ENCODE measurements around the gene CDPF1.

The CDPF1 gene

DNA sequence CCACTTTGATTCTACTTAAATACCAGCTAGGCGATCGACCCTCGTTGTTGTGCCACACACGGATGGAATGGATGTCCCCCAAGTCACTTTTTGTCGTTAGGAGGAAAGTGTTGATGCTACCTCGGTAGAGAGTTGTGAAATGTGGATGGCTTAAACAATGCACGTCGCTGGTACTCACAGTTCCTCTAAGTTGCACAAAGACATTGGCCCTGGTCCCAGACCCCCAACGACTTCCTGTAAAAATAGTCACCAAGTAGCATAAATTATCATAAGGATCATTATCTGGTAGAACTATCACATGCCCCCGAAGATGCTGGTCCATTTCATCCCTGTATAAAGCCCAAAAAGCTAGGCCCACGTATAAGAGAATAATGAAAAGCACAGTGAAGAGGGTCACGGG lies 9.3 kb upstream of the CDPF1 start:
- no peak for DNase-seq (ENCODE audit: extremely low read depth in 1 of 2, low read depth in 1 of 2)

DNA sequence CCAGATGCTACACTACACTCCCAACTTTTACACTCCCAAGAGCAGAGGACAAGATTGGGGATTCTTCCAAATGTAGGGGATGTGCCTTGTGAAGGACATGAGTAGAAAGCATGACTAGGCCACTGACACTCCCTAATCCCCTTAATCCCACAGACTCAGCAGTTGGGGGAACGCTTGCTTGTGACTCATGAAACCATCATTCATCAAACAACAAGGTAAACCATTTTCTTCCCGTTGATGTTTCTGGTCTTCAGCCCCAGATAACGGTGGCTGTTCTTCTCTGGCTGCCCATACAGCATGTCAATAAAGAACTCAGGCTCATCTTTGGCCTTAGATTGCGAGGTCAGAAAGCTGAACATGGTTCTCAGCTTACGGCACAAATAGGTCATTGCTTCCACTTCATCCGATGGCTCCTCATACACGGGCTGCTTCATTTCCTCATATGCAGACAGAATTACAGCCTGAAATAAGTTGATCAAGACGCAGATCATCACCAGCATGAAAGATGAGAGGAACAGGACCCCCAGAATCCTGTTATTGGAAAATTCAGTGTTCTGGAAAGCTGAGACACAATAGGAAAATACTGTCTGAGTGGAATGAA lies 6.4 kb upstream of the CDPF1 start:
- DNase-seq (ENCODE audit: extremely low read depth in 1 of 2, low read depth in 1 of 2) = no peak

- no peak for DNase-seq (ENCODE audit: extremely low read depth in 1 of 2, low read depth in 1 of 2)
These were observed 1.8 kb upstream of the CDPF1 start for GRCh38 chr22:46251816-46252380.

DNA sequence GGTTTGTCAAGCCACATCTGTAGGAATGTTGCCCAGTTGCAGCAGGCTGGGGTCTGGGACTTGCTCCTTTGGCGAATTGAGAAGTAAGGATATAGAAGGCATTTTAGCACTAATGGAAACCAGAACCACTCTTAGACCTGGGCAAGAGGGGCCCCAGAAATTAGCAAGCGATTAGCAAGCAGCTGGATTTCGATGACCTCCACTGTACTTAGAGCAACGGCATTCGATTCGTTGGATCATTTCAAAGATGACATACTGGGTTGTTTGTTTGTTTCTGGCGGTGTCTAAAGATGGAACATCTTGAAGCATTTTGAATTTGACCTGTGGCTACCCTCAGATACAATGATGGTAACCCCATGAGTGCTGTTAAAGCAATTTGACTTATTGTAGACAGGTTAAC lies 1.2 kb upstream of the CDPF1 start:
- no peak for DNase-seq (ENCODE audit: extremely low read depth in 1 of 2, low read depth in 1 of 2)

- DNase-seq (ENCODE audit: extremely low read depth in 1 of 2, low read depth in 1 of 2) = no peak
These were observed 661 bp upstream of the CDPF1 start for GRCh38 chr22:46250783-46251125.

- DNase-seq (ENCODE audit: extremely low read depth in 1 of 2, low read depth in 1 of 2) = no peak
These were observed 2.6 kb downstream of the CDPF1 start for GRCh38 chr22:46247443-46247975.

- DNase-seq (ENCODE audit: extremely low read depth in 1 of 2, low read depth in 1 of 2) = no peak
These were observed 3.9 kb downstream of the CDPF1 start for GRCh38 chr22:46246178-46246577.

DNA sequence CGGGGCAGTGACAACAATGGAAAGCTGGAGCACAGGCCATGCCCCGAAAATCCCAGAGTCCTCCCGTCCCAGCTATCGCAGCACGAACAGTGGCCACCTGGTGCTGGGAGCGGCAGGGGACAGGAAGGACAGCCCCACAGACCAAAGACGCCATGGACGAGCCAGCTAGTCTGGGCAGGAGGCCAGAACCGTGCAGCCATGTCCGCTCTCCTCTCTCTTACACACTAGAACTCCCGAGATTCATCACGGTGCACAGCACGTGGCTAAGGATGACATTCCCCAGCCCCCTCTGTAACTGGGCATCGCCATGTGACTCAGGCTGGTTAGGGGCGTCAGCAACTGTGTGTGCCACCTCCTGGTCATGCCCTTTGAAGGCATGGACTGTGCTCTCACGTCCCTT lies 4.6 kb downstream of the CDPF1 start:
- DNase-seq (ENCODE audit: extremely low read depth in 1 of 2, low read depth in 1 of 2) = no peak

DNA sequence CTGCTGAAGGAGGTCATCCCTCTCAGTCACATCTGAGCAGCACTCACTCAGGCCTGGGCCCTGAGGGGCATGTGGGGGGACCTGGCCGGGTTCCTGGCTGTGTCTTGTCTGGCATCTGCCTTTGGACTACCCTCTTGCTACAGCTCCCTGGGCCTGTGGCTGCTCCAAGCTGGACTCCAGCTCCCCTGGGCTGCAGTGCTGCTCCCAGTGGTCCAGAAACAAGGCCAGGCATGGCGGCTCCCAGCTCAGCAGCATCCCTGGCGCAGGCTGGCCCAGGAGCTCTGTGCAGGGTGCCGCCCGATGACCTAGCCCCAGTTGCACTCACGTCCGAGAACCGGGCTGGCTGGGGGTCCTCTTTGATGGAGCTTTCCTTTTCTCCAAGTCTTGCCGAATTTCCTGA lies 5.3 kb downstream of the CDPF1 start:
- no peak for DNase-seq (ENCODE audit: extremely low read depth in 1 of 2, low read depth in 1 of 2)

GRCh38 chr22:46242076-46242475 lies 8.0 kb downstream of the CDPF1 start:
- no peak for DNase-seq (ENCODE audit: extremely low read depth in 1 of 2, low read depth in 1 of 2)

DNA sequence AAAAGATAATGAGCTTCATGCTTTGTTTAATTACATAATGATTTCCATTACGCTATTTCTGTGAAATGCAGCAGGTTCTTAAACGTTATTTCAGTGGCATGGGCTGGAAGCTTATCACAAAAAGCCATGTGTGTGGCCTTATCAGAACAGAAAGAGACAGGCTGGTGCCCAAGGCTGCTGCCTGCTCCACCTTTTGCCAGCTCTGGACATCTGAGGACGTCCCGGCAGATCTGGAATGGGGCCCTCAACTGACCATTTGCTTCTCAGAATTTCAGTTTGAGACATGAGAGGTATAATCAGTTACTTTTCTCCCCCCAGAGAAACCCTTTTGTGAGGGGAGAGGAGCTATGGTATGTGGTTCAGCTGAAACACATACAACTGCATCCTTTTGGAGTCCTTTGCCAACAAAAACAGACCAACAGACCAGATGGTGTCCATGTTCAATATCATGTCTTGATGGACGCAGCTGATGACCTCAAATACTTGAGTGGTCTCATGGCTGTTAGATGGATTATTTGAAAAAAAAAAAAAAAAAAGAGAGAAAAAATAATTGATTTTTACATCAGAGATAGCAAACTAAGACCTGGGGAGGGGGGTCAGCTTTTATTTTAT lies 8.6 kb downstream of the CDPF1 start:
- DNase-seq (ENCODE audit: extremely low read depth in 1 of 2, low read depth in 1 of 2) = no peak

GRCh38 chr22:46240907-46241306 lies 9.2 kb downstream of the CDPF1 start:
- DNase-seq (ENCODE audit: extremely low read depth in 1 of 2, low read depth in 1 of 2) = no peak

GRCh38 chr22:46240506-46240905 lies 9.6 kb downstream of the CDPF1 start:
- DNase-seq (ENCODE audit: extremely low read depth in 1 of 2, low read depth in 1 of 2) = no peak

GRCh38 chr22:46240073-46240472 lies 10.0 kb downstream of the CDPF1 start:
- DNase-seq (ENCODE audit: extremely low read depth in 1 of 2, low read depth in 1 of 2) = no peak

GRCh38 chr22:46239261-46240048 lies 10.6 kb downstream of the CDPF1 start:
- no peak for DNase-seq (ENCODE audit: extremely low read depth in 1 of 2, low read depth in 1 of 2)

GRCh38 chr22:46238541-46238940 lies 11.6 kb downstream of the CDPF1 start:
- DNase-seq (ENCODE audit: extremely low read depth in 1 of 2, low read depth in 1 of 2) = no peak

GRCh38 chr22:46237453-46238124 lies 12.5 kb downstream of the CDPF1 start:
- no peak for DNase-seq (ENCODE audit: extremely low read depth in 1 of 2, low read depth in 1 of 2)

DNA sequence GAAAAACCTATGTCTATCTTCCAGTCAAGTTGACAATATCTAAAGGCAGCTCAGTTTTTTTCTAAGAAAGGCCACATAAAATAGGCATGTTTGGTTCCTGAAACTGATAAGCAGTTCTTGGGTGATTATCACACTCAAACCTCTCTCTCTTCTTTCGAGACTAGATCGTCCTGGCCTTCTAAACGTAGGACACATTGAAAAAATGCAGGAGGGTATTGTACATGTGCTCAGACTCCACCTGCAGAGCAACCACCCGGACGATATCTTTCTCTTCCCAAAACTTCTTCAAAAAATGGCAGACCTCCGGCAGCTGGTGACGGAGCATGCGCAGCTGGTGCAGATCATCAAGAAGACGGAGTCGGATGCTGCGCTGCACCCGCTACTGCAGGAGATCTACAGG lies 15.1 kb downstream of the CDPF1 start:
- no peak for DNase-seq (ENCODE audit: extremely low read depth in 1 of 2, low read depth in 1 of 2)

DNA sequence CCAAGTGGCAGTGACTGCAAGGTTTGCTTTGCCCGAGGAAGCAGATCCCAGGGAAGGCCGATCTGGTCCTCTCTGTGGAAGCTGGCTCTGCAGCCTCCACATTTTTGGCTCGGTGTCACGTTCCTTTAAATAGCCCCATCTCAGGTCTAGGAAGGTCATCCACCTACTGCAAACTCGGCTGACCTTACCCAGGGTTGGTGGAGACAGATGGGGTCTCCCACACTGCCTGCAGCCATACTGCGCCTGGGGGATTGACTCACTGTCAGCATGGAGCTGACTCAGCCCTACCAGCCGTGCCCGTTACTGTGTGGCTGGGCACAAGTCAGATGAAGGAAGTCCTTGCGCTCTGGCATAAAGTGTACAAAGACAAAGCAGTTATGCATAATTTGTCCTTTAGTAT lies 16.9 kb downstream of the CDPF1 start:
- no peak for DNase-seq (ENCODE audit: extremely low read depth in 1 of 2, low read depth in 1 of 2)

GRCh38 chr22:46230262-46230901 lies 19.7 kb downstream of the CDPF1 start:
- DNase-seq (ENCODE audit: extremely low read depth in 1 of 2, low read depth in 1 of 2) = no peak

DNA sequence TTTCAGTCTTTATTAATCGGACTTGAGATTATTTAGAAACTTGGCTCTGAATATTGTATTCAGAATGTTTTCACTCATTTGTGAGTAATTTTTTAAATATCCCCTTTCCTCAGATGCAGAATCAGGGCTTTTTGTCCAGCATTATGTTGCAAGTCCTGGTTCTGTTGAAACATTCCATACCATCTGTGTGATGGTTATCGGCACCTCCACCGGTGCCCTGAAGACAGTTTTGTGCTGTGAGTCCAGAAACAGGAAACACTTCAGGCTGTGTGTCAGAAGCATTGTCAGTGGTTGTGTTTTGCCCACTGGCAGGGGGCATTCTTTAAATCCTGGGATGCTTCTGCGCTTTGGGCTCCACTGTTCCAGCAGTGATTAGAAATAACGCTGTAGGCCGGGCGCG lies 20.4 kb downstream of the CDPF1 start:
- DNase-seq (ENCODE audit: extremely low read depth in 1 of 2, low read depth in 1 of 2) = no peak

Data from stimulated activated CD8-positive, alpha-beta memory T cell treated with anti-CD3 and anti-CD28 coated beads, Interleukin-7, amount 100 ng/mL, for 48 hours (primary cell).